ENCODE data around the gene BICRA. TPM values are rescaled to one million over a fixed set of nuclear protein-coding genes. Genes with fewer than 3 reads are reported as not detected.
A peak's percentile ranks its signal among the peaks of the same experiment; 100 is the strongest.

The BICRA gene
- total RNA-seq, 1 experiment from 2014 or later, result 14.4 TPM

GRCh38 chr19:47603706-47604565 lies 5.0 kb upstream of the BICRA start:
- POLR2A ChIA-PET (ENCODE audit: unreplicated experiment), result interaction anchor here (0.5 kb wide), 1 partner anchor 63 kb away, joined by 4 read pairs; no protein-coding TSS in a partner anchor
- intact Hi-C loops (cut with micrococcal nuclease; ENCODE audit: unreplicated experiment), result loop anchor here (10.0 kb wide), 1 partner anchor 329 kb away; the partner anchor contains the start of gene INAFM1
- peaks cover 15% of the 10 kb centered on the region for H3K79me2 ChIP-seq (ENCODE audit: low read depth)

GRCh38 chr19:47607564-47608073 lies 1.3 kb upstream of the BICRA start:
- Histone ChIP-seq H4K20me1 (ENCODE audit: insufficient read depth) (peaks cover 12% of the 10 kb centered on the region), H2AFZ (peak overlapping the region; percentile 97), H3K9me2 (ENCODE audit: insufficient read depth) (no peaks in the 10 kb centered on the region), H3K27me3 (ENCODE audit: insufficient read depth, low read depth) (no peaks in the 10 kb centered on the region), H3K4me3 (peak overlapping the region; percentile 100), H3K4me2 (peak overlapping the region; percentile 74), H3K79me2 (ENCODE audit: low read depth) (peaks cover 52% of the 10 kb centered on the region), H3K4me1 (replicated peaks; ENCODE audit: insufficient read depth) (peaks cover 11% of the 10 kb centered on the region; the same call in 1 of the 2 replicates), H3K9me3 (ENCODE audit: insufficient read depth, low read depth) (no peaks in the 10 kb centered on the region), H3F3A (ENCODE audit: insufficient read depth, low read depth) (peaks cover 14% of the 10 kb centered on the region; the same call in 1 of the 2 replicates), H3K27ac (peak overlapping the region; percentile 68), H3K36me3 (ENCODE audit: low read depth) (no peaks in the 10 kb centered on the region)
- no TSS peak for BruUV-seq (replicated peaks)
- intact Hi-C loops (cut with micrococcal nuclease; ENCODE audit: unreplicated experiment), result loop anchor here (1.0 to 10.0 kb wide), 6 partner anchors 7 to 333 kb away; partner anchors contain the start of genes INAFM1 and NAPA
- ChIA-PET CTCF (interaction anchor here (0.7 kb wide), 2 partner anchors 93 to 125 kb away, joined by 3 read pairs; no protein-coding TSS in a partner anchor), POLR2A (ENCODE audit: unreplicated experiment) (interaction anchor here (0.8 kb wide), 1 partner anchor 59 kb away, joined by 6 read pairs; no protein-coding TSS in a partner anchor)
- TF ChIP-seq EZH2 (IDR thresholded peaks at IDR 0.05; ENCODE audit: low read depth) (no peak), CTCF (conservative IDR thresholded peaks at IDR 0.05) (no peak)
- DNase-seq, result no peak

More at GRCh38 chr19:47603706-47604565, 5.0 kb upstream of the BICRA start:
- Histone ChIP-seq H3K9me2 (ENCODE audit: insufficient read depth) (no peaks in the 10 kb centered on the region), H3K27ac (no peak overlapping the region), H3K36me3 (ENCODE audit: low read depth) (no peaks in the 10 kb centered on the region), H3K4me3 (no peak overlapping the region), H4K20me1 (ENCODE audit: insufficient read depth) (no peaks in the 10 kb centered on the region), H3K4me2 (no peak overlapping the region), H3F3A (ENCODE audit: insufficient read depth, low read depth) (peaks cover 38% of the 10 kb centered on the region), H3K4me1 (replicated peaks; ENCODE audit: insufficient read depth) (peaks cover 20% of the 10 kb centered on the region), H3K9me3 (ENCODE audit: insufficient read depth, low read depth) (no peaks in the 10 kb centered on the region), H3K27me3 (ENCODE audit: insufficient read depth, low read depth) (no peaks in the 10 kb centered on the region), H2AFZ (no peak overlapping the region)
- TF ChIP-seq EZH2 (IDR thresholded peaks at IDR 0.05; ENCODE audit: low read depth) (no peak), CTCF (conservative IDR thresholded peaks at IDR 0.05) (no peak)
- DNase-seq, result no peak
- CTCF ChIA-PET, result no interaction called here
- BruUV-seq (replicated peaks), result no TSS peak
